Stimulated activated CD8-positive, alpha-beta memory T cell treated with anti-CD3 and anti-CD28 coated beads, Interleukin-2, amount 100 ng/mL, for 1 hour (primary cell): ENCODE data around the gene SLPI.

ENCODE experiments used
- DNase-seq, 2 donors: peaks; one replicate each; pipeline ENCODE4 v3.0.0-alpha.2; 2020; ENCODE audit warnings: low read depth in 2 of 2

SLPI gene

GRCh38 chr20:45218124-45218523 is 36.2 kb downstream of the SLPI start:
- DNase-seq = no peak

- DNase-seq = no peak
Measured at GRCh38 chr20:45212836-45213235, 41.5 kb downstream of the SLPI start.

GRCh38 chr20:45211569-45212474 is 42.5 kb downstream of the SLPI start:
- DNase-seq = no peak

DNA sequence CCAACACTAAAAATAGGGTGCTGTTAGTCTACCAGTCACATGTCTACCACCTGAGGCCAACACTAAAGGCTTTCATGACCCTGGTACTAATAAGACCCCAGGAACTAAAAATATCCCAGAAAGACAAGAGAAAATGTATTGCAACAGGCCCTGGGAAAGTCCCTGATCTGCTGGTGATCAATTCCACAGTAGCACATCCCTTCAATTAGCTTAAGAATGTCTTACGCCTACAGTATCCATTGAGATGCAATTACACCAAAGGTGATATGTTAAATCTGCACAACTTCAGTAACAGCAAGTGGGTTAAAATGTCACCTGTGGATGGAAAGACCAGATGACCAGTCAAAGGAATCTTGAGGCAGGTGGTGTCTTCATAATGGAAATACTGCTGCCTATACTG is 44.4 kb downstream of the SLPI start:
- no peak for DNase-seq

- DNase-seq = no peak
Measured at GRCh38 chr20:45206725-45207124, 47.6 kb downstream of the SLPI start, which contains the start of gene SEMG1. TSS of gene SEMG1 (plus strand) at chr20:45207033. CDS start at chr20:45207054, 21 bp downstream.
